Motor neuron (in vitro differentiated cells): ENCODE results near the gene SCO1. TPM values are rescaled to one million over a fixed set of nuclear protein-coding genes. Genes with fewer than 3 reads are reported as not detected.

Experiments
- ATAC-seq, 8 experiments: fragments of 200-7000 bp; cut with Tn5 transposase; replicated peaks in 6 of 8; 2 replicates each; pipeline ENCODE4 v1.8.0; 2021; ENCODE audit warnings: mild to moderate bottlenecking in 8 of 8, moderate library complexity in 8 of 8
- H3K27ac ChIP-seq, 2 donors: fragments of 250-450 bp; sonication (Bioruptor Pico); 2 replicates each; pipeline ENCODE4 v1.9.0; 2021; ENCODE audit warnings: antibody characterized with exemption in 2 of 2, mild to moderate bottlenecking in 2 of 2, moderate library complexity in 1 of 2
- H3K4me1 ChIP-seq, 2 donors: fragments of 250-450 bp; sonication (Bioruptor Pico); replicated peaks in 1 of 2; 2 replicates each; pipeline ENCODE4 v1.6.1; 2021; ENCODE audit warnings: antibody characterized with exemption in 2 of 2, mild to moderate bottlenecking in 2 of 2, moderate library complexity in 1 of 2
- H3K4me3 ChIP-seq, 5 donors: fragments of 250-450 bp; sonication (Bioruptor Pico); 2 replicates each; pipeline ENCODE4 v1.9.0; 2021; ENCODE audit warnings: antibody characterized with exemption in 5 of 5, mild to moderate bottlenecking in 5 of 5, moderate library complexity in 4 of 5
- WGBS, 10 experiments: fragments of 450-650 bp; shearing (Covaris generic); methylation state at CpG; one replicate each; pipeline ENCODE4 v1.0.0; 2022; 5-methylcytosine and 5-hydroxymethylcytosine counted together
- in situ Hi-C, 9 experiments: fragments of 400-800 bp; cut with MboI; loops; one replicate each; pipeline ENCODE4 v1.15.0; 2021; ENCODE audit warnings: low sequenced_read_pairs in 9 of 9, low pct_unique_long_range_greater_than_20kb in 2 of 9; ENCODE audit not compliant: unreplicated experiment in 9 of 9
- total RNA-seq, 8 experiments: library from RNA; unstranded; fragments of 300-600 nt; gene quantifications; 2 replicates each; pipeline versions ENCODE4 v1.2.3 to v1.2.4, GENCODE V29; 2022

Gene SCO1
- total RNA-seq, 8 experiments from 2014 or later, result 15.0 to 45.2 (median 20.9) TPM

DNA sequence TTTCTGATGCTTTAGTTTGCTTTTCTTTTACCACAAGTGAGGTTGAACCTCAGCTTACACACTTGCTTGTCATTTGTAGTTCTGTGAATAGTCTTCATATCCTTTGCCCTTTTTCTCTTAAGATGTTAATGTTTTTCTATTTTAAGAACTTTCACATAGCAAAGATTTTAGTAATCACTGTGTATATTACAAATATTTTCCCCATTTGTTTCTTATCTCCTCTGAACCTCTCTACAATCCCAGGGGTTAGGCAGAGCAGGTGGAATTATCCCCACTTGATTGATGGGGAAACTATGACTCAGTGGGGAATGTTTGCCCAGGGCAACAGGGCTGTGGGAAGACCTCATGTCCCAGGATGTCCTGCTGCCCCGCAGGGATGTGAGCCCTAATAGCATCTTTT, 28.6 kb downstream of the SCO1 start:
- in situ Hi-C loops, result no loop called here

DNA sequence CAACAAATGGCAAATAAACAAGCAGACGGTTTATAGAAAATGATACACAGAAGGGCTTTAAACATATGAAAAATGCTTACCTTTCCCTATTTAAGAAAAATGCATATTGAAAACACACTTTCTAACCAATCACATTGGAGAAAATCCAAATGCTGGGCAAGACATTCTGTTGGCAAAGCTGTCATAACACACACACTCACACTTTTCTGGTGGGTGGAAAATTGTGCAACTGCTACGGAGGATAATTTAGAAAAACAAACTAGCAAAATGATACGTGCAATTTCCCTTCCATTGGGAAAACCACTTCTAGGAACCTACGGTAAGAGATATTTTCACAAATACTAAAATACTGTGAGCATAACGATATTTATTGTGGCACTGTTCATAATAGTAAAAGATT, 30.4 kb downstream of the SCO1 start:
- in situ Hi-C loops, result no loop called here
- Histone ChIP-seq H3K27ac (no peak overlapping the region), H3K4me3 (no peak overlapping the region), H3K4me1 (no peaks in the 10 kb centered on the region)
- no peak for ATAC-seq
- WGBS, 10 experiments, result 61 to 100% (median 94%) methylated on average over 1 to 5 of the region's 5 CpGs; no CpG with 5 or more reads in 1 of the 10 experiments

More for the DNA sequence above, 28.6 kb downstream of the SCO1 start:
- Histone ChIP-seq H3K4me1 (no peaks in the 10 kb centered on the region), H3K27ac (no peak overlapping the region), H3K4me3 (no peak overlapping the region)
- ATAC-seq, result no peak
- 88 to 100% methylated on average over 1 of the region's 1 CpG; no CpG with 5 or more reads in 8 of the 10 experiments for WGBS, 10 experiments

DNA sequence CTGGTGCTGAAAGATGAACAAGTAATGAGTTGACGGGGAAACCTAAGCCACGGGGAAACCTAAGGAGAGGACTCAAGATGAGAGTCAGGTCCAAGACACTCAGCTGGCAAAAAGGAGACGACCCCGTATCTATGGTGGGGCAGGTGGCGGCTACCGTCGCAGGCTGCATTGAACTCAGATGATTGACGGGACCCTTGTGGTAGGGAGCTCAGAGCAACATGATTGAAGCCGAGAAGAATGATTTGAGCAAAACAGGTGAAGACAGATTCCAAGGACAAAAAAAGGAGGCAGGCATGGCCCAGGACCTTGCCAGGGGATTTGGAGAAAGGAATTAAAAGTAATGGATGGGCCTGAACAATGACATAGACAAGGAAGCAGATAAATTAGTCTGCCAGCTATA, 32.8 kb downstream of the SCO1 start:
- 76 to 100% (median 91%) methylated on average over 1 to 9 of the region's 9 CpGs; no CpG with 5 or more reads in 2 of the 10 experiments for WGBS, 10 experiments
- in situ Hi-C loops, result no loop called here
- Histone ChIP-seq H3K27ac (no peak overlapping the region), H3K4me1 (no peaks in the 10 kb centered on the region), H3K4me3 (no peak overlapping the region)
- no peak for ATAC-seq

DNA sequence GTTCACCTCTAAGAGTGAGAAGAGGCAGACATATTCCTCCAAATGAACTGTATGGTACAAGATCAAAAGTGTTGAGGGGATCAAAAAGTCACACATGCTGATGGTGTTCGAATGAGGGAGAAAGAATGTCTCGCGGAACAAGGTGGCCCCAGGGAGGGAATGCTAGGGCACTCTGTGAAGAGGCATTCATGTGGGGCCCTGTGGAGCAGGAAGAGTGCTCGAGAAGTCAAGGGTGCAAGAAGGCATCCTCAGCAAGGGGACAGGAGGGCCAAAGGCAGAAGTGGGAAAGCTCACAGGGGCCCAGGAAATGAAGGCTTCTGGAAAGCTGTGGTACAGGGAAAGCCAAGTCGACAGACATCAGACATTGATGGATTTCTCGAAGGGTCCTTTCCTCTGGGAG, 34.1 kb downstream of the SCO1 start:
- 79 to 97% (median 93%) methylated on average over 1 to 5 of the region's 6 CpGs; no CpG with 5 or more reads in 3 of the 10 experiments for WGBS, 10 experiments
- ATAC-seq, result no peak
- Histone ChIP-seq H3K27ac (no peak overlapping the region), H3K4me1 (no peaks in the 10 kb centered on the region), H3K4me3 (no peak overlapping the region)
- in situ Hi-C loops, result no loop called here

DNA sequence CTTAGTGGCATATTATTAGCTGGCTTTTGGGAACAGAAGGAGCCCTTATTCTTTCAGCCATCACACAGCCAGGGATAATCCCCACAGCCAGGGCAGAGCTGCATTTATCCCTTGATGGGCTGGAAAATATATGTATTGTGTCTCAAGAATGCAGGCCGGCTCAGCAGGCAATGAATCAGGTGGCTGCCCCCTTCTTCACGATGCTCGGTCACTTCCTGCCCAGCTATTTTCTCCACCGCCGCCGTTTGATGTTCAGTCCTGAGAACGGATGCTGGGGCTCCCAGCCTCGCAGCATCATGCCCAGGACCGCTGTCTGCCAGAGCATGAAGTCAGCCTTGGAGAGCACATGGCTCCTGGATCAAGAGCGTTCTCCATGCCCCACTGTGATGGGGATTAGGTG, 35.9 kb downstream of the SCO1 start:
- ATAC-seq, result no peak
- no peaks in the 10 kb centered on the region for H3K4me1 ChIP-seq
- WGBS, 10 experiments, result 80 to 100% (median 94%) methylated on average over 1 to 10 of the region's 10 CpGs; no CpG with 5 or more reads in 4 of the 10 experiments
- no peak overlapping the region for H3K4me3 ChIP-seq
- in situ Hi-C loops, result no loop called here
- no peak overlapping the region for H3K27ac ChIP-seq

DNA sequence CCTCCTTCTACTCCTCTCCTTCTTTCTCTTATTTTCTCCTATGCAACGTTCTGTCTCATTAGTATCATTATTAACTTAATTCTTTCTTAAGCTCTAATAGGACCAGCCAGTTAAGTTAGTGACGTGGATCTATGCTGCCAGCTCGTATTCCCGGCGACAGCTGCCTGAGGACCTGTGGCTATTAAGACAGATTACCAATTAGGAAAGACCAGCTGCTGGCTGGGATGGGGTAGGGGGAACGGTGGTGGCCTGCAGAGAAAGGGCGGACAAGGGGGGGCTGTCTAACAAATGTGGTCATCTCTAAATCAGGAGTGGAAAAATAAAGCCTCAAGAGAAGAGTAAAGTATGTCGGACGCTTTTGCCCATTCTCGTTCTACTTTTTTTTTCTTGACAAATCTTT, 39.5 kb downstream of the SCO1 start:
- ATAC-seq, result peak in 1 of 8 experiments; percentile 71
- Histone ChIP-seq H3K4me3 (no peak overlapping the region), H3K4me1 (no peaks in the 10 kb centered on the region), H3K27ac (no peak overlapping the region)
- 34 to 100% (median 67%) methylated on average over 1 to 10 of the region's 10 CpGs; no CpG with 5 or more reads in 2 of the 10 experiments for WGBS, 10 experiments
- in situ Hi-C loops, result no loop called here

DNA sequence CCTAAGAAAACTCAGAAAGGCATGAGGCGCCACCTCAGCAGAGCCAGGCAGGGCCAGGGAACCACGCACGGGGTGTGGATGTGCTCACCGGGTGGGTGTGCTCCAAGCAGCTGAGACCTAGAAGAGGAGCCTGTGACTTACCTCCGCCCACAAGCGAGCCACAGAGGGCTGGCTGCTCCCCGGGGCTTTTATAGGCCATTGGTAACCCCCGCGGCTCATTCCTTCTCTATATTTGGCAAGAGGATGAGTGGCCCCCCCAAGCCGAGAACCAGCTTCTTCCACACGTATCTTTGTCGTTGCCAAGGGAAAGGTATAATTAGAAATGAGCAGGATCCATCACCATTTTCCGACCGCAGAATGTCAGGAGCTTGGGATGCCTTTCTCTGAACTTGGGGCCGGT, 40.2 kb downstream of the SCO1 start, which contains the start of gene MYH3:
Gene MYH3 (minus strand): TSS at position 162 of the 400 bp plus-strand sequence. CDS start 2,245 bp downstream, outside the sequence.
- ATAC-seq, result no peak
- Histone ChIP-seq H3K4me3 (no peak within 1 kb of the TSS), H3K27ac (no peak within 1 kb of the TSS), H3K4me1 (no peaks in the 10 kb centered on the region)
- in situ Hi-C loops, result no loop called here
- WGBS, 10 experiments, result 65 to 100% (median 93%) methylated on average over 1 to 10 of the region's 15 CpGs; no CpG with 5 or more reads in 5 of the 10 experiments

DNA sequence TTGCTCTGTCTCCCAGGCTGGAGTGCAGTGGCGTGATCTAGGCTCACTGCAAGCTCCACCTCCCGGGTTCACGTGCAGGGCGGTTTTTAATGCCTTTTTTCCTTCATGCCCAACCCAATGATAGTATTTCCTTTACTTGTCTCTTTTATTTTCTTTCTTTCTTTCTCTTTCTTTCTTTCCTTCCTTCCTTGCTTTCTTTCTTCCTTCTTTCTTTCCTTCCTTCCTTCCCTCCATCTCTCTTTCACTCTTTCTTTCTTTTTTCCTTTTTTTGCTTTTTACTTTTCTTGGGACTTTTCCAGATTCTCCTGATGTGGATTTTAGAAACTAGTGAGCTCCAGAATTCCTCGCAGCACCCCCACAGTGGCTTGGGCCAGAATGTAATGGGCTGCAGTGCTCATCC, 43.3 kb downstream of the SCO1 start:
- Histone ChIP-seq H3K4me1 (no peaks in the 10 kb centered on the region), H3K4me3 (no peak overlapping the region), H3K27ac (no peak overlapping the region)
- in situ Hi-C loops, result no loop called here
- WGBS, 10 experiments, result 37 to 100% (median 78%) methylated on average over 1 to 5 of the region's 5 CpGs
- ATAC-seq, result no peak

DNA sequence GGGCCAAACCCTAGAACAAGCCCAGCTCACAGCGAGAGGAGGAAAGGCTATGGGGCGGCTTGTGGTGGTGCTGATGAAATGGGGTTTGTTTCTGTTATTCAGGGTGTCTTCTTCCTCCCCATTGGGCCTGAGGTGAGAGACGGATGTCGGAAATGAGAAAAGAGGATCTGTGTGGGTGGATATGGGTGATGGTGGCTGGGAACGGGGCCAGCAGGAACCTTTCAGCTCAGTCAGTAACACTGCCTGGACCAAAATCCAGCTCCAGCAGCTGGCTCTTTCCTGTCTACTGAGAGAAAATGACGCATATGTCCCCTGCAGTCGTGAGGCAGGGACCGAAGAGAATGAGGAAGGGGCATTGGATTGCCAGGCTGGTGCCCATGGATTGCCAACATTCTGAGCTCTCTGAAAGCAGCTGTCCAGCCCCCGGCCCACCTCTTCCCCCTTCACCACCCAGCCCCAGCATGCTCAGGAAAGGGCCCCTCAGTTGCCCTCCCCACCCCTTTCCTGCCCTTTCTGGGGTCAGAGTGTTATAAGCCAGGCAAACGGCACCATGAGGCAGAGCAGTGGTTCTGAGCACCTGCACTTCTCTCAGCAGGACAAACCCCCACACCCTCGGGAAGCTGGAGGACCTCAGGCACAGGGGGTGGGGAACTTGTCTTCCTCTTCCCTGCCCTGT, 44.2 kb downstream of the SCO1 start:
- Histone ChIP-seq H3K27ac (no peak overlapping the region), H3K4me1 (no peaks in the 10 kb centered on the region), H3K4me3 (no peak overlapping the region)
- no peak for ATAC-seq
- in situ Hi-C loops, result no loop called here
- 95 to 100% (median 100%) methylated on average over 1 to 4 of the region's 11 CpGs; no CpG with 5 or more reads in 5 of the 10 experiments for WGBS, 10 experiments

DNA sequence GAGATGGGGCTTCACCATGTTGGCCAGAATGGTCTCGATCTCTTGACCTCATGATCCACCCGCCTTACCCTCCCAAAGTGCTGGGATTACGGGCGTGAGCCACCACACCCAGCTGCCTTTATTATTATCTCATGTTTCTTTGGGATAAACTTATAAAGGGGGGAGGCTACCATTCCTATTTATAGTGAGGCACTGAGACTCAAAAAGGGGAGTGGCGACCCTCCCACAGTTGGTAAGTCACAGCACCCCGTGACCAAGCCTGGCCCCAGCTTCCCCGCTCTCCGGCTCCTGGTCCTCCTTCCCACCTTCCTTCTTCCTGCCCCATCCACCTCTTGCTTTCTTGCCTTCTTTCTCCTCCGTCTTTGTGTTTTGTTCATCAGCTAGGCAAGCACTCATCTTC, 45.4 kb downstream of the SCO1 start:
- H3K27ac ChIP-seq, result no peak overlapping the region
- H3K4me3 ChIP-seq, result no peak overlapping the region
- no peaks in the 10 kb centered on the region for H3K4me1 ChIP-seq
- in situ Hi-C loops, result no loop called here
- ATAC-seq, result no peak
- WGBS, 10 experiments, result 16 to 100% (median 100%) methylated on average over 1 to 5 of the region's 9 CpGs; no CpG with 5 or more reads in 3 of the 10 experiments

DNA sequence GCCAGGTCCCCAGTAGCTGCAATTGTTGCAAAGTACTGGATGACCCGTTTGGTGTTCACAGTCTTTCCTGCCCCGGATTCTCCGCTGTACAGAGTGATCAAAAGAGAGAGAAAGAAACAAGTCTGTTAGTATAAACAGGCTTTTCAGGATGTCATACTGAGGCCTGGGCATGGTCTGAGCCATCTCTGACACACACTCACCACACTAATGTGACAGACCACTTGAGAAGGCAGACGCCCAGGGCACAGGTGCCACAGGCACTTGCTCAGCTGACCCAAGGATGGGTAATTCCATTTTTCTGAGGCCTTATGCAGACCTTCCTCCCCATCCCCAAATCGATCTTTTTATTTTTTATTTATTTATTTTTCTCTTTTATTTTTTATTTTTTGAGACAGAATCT, 47.7 kb downstream of the SCO1 start:
- in situ Hi-C loops, result loop anchor here in 3 of 9 experiments (10.0 to 25.0 kb wide), 4 partner anchors 138 to 488 kb away; no protein-coding TSS in a partner anchor
- peaks cover 0 to 3% of the 10 kb centered on the region in 2 donors for H3K4me1 ChIP-seq
- H3K4me3 ChIP-seq, result no peak overlapping the region
- no peak overlapping the region for H3K27ac ChIP-seq
- 56 to 87% (median 79%) methylated on average over 2 to 5 of the region's 5 CpGs; no CpG with 5 or more reads in 2 of the 10 experiments for WGBS, 10 experiments
- ATAC-seq, result no peak

DNA sequence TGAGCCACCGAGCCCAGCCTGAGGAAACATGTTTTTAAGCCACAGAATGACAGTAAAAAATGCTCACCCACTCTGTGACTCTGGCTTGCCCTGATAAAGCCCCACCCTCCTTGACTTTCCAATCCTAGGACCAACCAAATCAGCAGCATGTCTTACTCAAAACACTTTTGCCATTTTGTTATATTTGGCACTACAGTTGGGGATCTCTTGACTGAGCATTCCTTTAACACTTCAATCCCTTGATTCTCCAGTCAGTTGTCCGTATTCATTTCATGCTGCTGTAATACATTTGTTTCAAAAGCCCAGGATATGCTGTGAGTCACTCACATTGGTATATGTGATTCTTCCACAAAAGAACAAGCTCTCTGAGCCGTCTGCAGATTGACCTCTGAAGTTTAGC, 48.4 kb downstream of the SCO1 start:
- no peak overlapping the region for H3K4me3 ChIP-seq
- ATAC-seq, result no peak
- H3K4me1 ChIP-seq, result peaks cover 0 to 3% of the 10 kb centered on the region in 2 donors
- in situ Hi-C loops, result loop anchor here in 3 of 9 experiments (10.0 to 25.0 kb wide), 4 partner anchors 138 to 488 kb away; no protein-coding TSS in a partner anchor
- H3K27ac ChIP-seq, result no peak overlapping the region
- WGBS, 10 experiments, result 40 to 100% (median 78%) methylated on average over 1 to 3 of the region's 3 CpGs; no CpG with 5 or more reads in 1 of the 10 experiments

DNA sequence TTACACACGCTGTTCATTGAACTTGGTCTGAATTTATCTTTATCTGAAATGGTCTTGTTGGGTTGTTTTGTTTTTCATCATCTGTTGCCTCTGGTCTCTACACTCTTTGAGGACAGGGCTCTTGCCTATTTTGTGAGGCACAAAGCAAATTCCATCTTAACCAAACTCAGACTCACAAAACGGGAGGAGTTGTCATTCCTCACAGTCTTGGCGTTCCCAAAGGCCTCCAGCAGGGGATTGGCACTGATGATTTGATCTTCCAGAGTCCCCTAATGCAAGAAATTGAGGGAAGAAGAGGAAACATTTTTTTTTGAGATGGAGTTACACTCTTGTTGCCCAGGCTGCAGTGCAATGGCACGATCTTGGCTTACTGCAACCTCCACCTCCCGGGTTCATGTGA, 49.0 kb downstream of the SCO1 start:
- in situ Hi-C loops, result loop anchor here in 3 of 9 experiments (10.0 to 25.0 kb wide), 4 partner anchors 139 to 489 kb away; no protein-coding TSS in a partner anchor
- peaks cover 0 to 3% of the 10 kb centered on the region in 2 donors for H3K4me1 ChIP-seq
- no peak overlapping the region for H3K4me3 ChIP-seq
- H3K27ac ChIP-seq, result no peak overlapping the region
- 33 to 100% (median 93%) methylated on average over 1 to 4 of the region's 5 CpGs for WGBS, 10 experiments
- ATAC-seq, result no peak
